MCF 10A (cell line): ENCODE data around the gene RAB25. TPM values are rescaled to one million over a fixed set of nuclear protein-coding genes. Genes with fewer than 3 reads are reported as not detected.

Experiments used
- BruUV-seq: library from RNA; stranded (reverse); fragments of 400-500 nt; replicated peaks from 2 replicates; lab custom pipeline; 2021; lab: Mats Ljungman, UMichigan
- CTCF ChIA-PET: fragments of 300-600 bp; sonication (Branson Sonifier 250); formaldehyde crosslinking; extraction: SDS; loops from one replicate; lab custom pipeline; 2021; ENCODE audit warnings: antibody characterized with exemption, inconsistent platforms; lab: Yijun Ruan, JAX
- POLR2A ChIA-PET: fragments of 300-600, 350-650 bp; sonication (Branson Sonifier 250); formaldehyde crosslinking; extraction: SDS; loops from one replicate; lab custom pipeline; 2020; ENCODE audit warnings: antibody characterized with exemption, inconsistent platforms; lab: Yijun Ruan, JAX
- DNase-seq: peaks from one replicate; pipeline ENCODE4 v3.0.0-alpha.2; 2018; ENCODE audit not compliant: unreplicated experiment
- H3K27ac Mint-ChIP-seq: one replicate; pipeline ENCODE4 v1.8.0; 2022; ENCODE audit warnings: mild to moderate bottlenecking, low read depth, mixed read lengths; ENCODE audit not compliant: unreplicated experiment
- H3K27me3 Mint-ChIP-seq: one replicate; pipeline ENCODE4 v1.8.0; 2022; ENCODE audit warnings: mixed read lengths; ENCODE audit not compliant: insufficient read depth, unreplicated experiment
- H3K36me3 Mint-ChIP-seq: one replicate; pipeline ENCODE4 v1.8.0; 2022; ENCODE audit warnings: mild to moderate bottlenecking, moderate library complexity, mixed read lengths; ENCODE audit not compliant: insufficient read depth, unreplicated experiment
- H3K4me1 Mint-ChIP-seq: one replicate; pipeline ENCODE4 v1.8.0; 2022; ENCODE audit warnings: mixed read lengths; ENCODE audit not compliant: insufficient read depth, unreplicated experiment
- H3K4me3 Mint-ChIP-seq: one replicate; pipeline ENCODE4 v1.8.0; 2022; ENCODE audit warnings: mild to moderate bottlenecking, moderate library complexity, mixed read lengths; ENCODE audit not compliant: unreplicated experiment
- H3K9me3 Mint-ChIP-seq: one replicate; pipeline ENCODE4 v1.8.0; 2022; ENCODE audit warnings: mixed read lengths; ENCODE audit not compliant: unreplicated experiment
- CTCF ChIP-seq: fragments of 200-600 bp; IDR thresholded peaks from one replicate; pipeline ENCODE4 v1.8.0; 2022; ENCODE audit warnings: antibody characterized with exemption, mild to moderate bottlenecking; ENCODE audit not compliant: unreplicated experiment
- intact Hi-C: fragments of 100-400 bp; cut with micrococcal nuclease; formaldehyde crosslinking; loops from 2 replicates; pipeline ENCODE4 v1.14.1; 2022
- total RNA-seq: library from RNA; stranded (reverse); gene quantifications from 2 replicates; pipeline ENCODE4 v1.2.3, GENCODE V29; 2022

RAB25 gene
- total RNA-seq, 1 experiment from 2014 or later: 5.5 TPM

- no peaks in the 10 kb centered on the region for H3K27me3 Mint-ChIP-seq
- H3K9me3 Mint-ChIP-seq: no peaks in the 10 kb centered on the region
- CTCF ChIA-PET: interaction anchor here (0.6 to 26.9 kb wide), 5 partner anchors 4 to 129 kb away, joined by 3 to 1892 read pairs (median 234); partner anchors contain the start of genes LMNA and SEMA4A
- H3K4me3 Mint-ChIP-seq: no peak overlapping the region
- POLR2A ChIA-PET: interaction anchor here (0.9 to 28.2 kb wide), 3 partner anchors 8 to 183 kb away, joined by 3 to 960 read pairs (median 4); partner anchors contain the start of genes LMNA and SMG5
- intact Hi-C loops: no loop called here
- BruUV-seq: no TSS peak
- H3K4me1 Mint-ChIP-seq: peaks cover 47% of the 10 kb centered on the region
- no peak for DNase-seq
- no peak overlapping the region for H3K27ac Mint-ChIP-seq
- H3K36me3 Mint-ChIP-seq: no peaks in the 10 kb centered on the region
- no peak for TF ChIP-seq CTCF
Measured at GRCh38 chr1:156098784-156099183, 37.8 kb downstream of the RAB25 start.

GRCh38 chr1:156099282-156099681 is 38.3 kb downstream of the RAB25 start:
- no peak for TF ChIP-seq CTCF
- no peak for DNase-seq
- H3K9me3 Mint-ChIP-seq: no peaks in the 10 kb centered on the region
- H3K4me1 Mint-ChIP-seq: peaks cover 52% of the 10 kb centered on the region
- ChIA-PET POLR2A (interaction anchor here (0.9 to 28.2 kb wide), 4 partner anchors 8 to 183 kb away, joined by 4 to 960 read pairs (median 5); partner anchors contain the start of genes LMNA and SMG5), CTCF (interaction anchor here (0.6 to 26.9 kb wide), 5 partner anchors 3 to 142 kb away, joined by 3 to 1892 read pairs (median 234); partner anchors contain the start of genes LMNA and SEMA4A)
- BruUV-seq: no TSS peak
- no peaks in the 10 kb centered on the region for H3K27me3 Mint-ChIP-seq
- H3K4me3 Mint-ChIP-seq: no peak overlapping the region
- H3K36me3 Mint-ChIP-seq: peaks cover under 1% of the 10 kb centered on the region
- no peak overlapping the region for H3K27ac Mint-ChIP-seq
- intact Hi-C loops: no loop called here

GRCh38 chr1:156100205-156100995 is 39.4 kb downstream of the RAB25 start:
- peak; percentile 81 for DNase-seq

More at GRCh38 chr1:156100205-156100995, 39.4 kb downstream of the RAB25 start:
- BruUV-seq: no TSS peak
- TF ChIP-seq CTCF: no peak
- H3K36me3 Mint-ChIP-seq: peaks cover 7% of the 10 kb centered on the region
- H3K4me1 Mint-ChIP-seq: peaks cover 61% of the 10 kb centered on the region
- ChIA-PET CTCF (interaction anchor here (0.5 to 26.9 kb wide), 4 partner anchors 9 to 678 kb away, joined by 3 to 1892 read pairs (median 379); partner anchors contain the start of genes LMNA and SEMA4A), POLR2A (interaction anchor here (0.7 to 28.2 kb wide), 5 partner anchors 8 to 113 kb away, joined by 4 to 960 read pairs (median 6); partner anchors contain the start of genes LMNA and PMF1)
- no peaks in the 10 kb centered on the region for H3K27me3 Mint-ChIP-seq
- H3K27ac Mint-ChIP-seq: peak overlapping the region; percentile 1
- no peaks in the 10 kb centered on the region for H3K9me3 Mint-ChIP-seq
- H3K4me3 Mint-ChIP-seq: no peak overlapping the region
- intact Hi-C loops: no loop called here
